ENCODE measurements around the gene FAM241B.

The FAM241B gene, protein sequence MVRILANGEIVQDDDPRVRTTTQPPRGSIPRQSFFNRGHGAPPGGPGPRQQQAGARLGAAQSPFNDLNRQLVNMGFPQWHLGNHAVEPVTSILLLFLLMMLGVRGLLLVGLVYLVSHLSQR

DNA sequence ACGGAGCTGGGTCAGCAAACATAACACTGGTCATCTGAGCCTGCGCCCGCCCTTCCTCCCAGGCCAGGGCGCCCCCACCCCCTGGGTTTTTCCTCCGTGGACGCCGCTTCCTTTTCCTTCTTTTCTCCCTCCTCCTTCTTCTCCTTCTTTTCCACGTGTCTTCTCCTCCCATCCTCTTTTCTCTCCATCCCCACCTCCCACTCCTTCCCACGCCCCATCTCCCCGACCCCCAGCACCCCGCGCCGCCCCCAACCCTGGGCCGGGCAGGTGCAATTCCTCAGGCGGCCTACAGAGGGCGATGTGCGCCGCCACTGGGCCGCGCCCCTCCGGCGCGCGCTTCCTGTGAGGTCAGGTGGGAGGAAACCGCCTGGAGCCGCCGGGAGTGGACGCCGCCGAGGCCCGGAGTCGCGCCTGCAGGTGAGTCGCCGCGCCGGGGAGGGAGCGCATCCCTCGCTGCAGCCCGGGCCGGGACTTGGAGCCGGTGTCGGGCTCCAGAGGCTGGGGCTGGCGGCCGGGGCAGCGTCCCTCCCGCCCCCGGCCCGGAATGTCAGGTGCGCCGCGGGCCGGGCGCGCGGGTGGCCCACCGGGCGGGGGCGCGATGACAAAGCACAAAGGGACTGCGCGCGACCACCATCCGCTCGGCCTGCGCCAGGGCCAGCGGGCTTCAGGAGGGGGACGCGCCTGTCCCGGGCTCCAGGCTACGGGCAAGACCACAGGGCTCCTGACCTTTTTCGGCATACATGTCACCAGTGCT lies at the start of gene FAM241B:
TSS of gene FAM241B (plus strand) at position 351 of the 754 bp plus-strand sequence. CDS start 1,497 bp downstream, outside the sequence.
- DNase-seq, result no peak

DNA sequence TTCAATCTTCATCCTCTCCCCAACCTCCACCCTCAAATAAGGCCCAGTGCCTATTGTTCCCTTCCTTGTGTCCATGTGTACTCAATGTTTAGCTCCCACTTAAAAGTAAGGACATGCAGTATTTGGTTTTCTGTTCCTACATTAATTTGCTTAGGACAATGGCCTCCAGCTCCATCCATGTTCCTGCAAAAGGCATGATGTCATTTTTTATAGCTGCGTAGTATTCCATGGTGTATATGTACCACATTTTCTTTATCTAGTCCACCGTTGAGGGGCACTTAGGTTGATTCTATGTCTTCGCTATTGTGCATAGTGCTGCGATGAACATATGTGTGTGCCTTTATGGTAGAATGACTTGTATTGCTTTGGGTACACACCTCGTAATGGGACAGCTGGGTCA lies 49.6 kb upstream of the FAM241B start:
- no peak for DNase-seq

DNA sequence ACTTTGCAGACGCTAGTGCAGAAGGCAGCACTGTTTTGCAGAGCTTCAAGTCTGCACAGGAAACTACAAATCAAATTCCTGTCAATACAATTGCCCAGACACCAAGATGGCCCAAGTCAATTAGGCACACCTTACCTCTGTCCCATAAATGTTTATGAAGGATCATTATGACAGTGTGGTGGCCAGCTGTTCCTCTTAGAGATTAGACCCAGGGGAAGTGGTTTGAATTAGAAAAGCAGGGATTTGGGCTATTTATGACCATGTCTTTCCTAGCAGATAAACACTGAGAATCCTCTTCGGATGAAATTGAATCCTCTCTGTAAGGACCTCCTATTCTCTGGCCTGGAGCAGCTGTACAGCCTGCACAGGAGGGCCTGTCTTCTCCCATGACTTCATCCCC lies 46.9 kb upstream of the FAM241B start:
- DNase-seq, result peak; percentile 13

DNA sequence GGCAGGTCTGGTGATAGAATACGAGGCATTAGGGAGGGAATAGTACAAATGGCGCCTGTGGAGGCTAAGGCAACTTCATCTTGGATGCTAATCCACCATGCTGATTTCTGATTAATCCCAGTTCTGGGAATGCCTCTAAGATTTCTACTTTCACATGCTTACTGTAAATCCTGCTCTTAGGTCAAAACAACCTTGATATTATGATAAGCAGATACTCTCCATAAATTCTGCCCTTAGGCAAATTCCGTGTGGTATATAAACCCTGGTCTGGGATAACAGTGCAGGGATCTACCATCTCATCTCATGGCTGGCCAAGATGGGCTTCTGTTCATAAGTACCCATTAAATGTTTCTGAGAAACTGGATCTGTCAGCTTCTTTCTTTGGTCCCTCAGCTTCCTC lies 45.4 kb upstream of the FAM241B start:
- no peak for DNase-seq

DNA sequence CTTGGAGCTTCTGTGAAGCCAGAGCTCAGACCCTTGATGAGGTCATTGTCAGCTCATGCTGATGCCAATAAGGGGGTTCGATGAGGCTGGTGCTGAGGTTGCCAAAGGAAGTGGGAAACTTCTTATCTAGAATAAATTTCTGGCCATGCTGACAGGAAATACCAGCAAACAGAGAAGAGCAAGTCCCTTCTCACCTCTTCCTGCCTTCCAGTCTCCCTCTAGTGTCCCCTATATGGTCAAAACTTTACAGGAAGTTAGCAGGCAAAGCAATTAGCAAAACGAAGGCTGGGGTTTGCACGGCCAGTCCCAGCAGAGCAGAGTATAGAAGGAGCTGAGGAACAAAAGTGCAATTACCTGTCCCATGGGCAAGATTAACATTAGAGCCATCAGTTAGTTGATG lies 41.7 kb upstream of the FAM241B start:
- DNase-seq, result no peak

DNA sequence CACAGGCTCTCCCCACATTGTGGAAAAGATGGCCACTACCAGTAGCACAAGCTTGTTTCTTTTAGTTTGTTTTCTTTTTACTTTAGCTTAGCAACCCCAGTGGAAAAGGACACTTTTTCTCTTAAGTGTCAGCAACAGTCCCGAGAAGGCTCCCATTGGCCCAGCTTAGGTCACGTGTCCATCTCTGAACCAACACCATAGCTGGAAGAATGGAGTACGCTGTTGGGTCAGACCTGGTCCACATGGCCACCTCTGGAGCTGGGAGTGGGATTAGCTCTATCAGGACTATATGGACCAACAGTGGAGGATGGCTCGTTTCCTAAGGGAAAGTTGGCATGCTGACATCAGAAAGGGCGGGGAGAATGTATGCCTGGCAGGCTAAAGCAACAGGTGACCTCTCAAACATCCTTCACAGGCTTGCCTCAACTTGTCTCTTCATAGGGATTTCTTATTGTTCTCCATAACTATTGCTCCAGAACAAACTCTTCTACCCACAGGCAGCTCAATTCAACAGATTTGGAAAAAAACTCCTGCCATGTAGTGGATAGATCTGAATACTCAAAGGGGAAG lies 29.2 kb upstream of the FAM241B start:
- no peak for DNase-seq

DNA sequence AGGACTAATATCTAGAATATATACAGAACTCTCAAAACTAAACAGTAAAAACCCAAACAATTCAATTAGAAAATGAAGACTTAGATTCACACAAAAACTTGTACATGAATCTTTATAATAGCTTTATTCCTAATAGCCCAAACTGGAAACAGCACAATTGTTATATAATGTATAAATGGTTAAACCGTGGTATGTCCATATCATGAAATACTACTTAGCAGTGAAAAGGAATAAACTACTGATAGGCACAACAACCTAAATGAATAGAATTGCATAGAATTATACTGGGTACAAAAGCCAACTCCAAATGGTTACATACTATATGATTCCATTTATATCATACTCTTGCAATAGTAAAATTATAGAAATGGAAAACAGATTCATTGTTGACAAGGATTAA lies 21.0 kb upstream of the FAM241B start:
- no peak for DNase-seq

DNA sequence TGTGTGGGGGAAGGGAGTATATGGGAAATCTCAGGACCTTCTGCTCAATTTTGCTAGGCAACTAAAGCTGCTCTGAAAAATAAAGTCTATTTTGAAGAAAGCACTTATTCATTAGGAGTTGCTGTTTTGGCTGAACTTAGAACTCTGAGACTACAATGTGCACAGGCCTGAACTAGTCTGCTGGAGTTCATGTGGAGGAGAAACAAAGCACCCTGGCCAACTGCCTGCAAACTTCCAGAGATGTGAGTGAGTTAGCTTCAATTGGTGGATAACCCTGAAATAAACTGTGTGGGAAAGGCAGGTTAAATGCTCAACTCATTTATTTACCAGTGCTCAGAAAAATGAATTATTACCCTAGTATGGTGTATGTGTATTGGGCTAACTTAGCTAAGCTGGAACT lies 17.3 kb upstream of the FAM241B start:
- no peak for DNase-seq

DNA sequence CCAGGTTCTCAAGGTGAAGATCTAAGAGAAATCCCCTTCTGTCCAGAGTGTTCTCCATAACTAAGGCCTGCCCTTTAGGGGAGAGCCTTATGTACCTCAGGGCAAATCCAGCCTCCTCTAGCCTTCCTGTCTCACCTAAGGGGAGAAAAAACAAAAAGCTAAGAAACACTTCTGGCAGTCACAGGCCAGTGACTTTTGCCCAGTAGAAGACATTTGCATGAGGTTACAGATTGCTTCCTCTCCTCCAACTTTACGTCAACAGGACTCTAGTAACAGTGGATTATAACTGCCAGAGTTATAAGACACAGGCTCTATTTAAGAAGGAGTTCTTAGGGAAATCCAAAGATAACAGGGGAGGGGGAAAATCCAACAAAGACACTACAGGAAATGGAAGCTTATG lies 15.9 kb upstream of the FAM241B start:
- no peak for DNase-seq

DNA sequence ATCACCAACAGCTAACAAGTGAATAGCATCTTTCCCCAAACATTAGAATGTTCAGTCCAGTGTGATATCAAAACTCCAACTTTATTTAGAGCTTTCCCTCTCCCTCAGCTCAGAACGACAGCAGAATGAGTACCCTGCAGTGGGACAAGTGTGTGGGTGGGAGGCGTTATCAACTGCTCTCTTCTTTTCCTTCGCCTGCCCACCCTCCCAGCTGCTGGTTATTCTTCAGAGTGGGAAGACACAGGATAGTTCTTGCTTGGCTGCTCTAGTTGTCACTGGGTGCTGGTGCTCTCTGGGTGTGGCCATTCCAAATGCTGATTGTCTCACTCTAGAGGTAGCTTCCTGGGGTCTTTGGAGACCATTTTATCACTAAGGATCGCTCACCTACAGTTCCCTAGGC lies 13.7 kb upstream of the FAM241B start:
- DNase-seq, result no peak

DNA sequence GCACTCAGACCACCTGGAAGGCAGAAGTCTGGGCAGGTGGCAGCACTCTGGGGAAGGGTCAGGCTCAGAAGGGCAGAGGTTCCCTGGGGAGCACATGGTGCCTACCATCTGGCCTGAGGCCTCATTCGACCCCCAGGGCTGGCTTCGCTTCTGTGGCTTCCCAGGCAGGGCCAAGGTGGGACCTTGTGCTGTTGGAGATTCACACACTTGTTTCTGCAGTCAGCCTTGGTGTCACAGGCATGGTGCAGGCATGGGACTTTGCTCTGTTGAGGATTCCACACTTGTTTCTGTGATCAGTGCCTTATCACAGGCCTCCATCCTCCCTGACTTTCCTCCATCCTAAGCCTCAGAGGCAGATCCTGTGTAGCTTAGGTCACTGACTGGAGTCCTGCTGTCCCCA lies 11.3 kb upstream of the FAM241B start:
- DNase-seq, result no peak

DNA sequence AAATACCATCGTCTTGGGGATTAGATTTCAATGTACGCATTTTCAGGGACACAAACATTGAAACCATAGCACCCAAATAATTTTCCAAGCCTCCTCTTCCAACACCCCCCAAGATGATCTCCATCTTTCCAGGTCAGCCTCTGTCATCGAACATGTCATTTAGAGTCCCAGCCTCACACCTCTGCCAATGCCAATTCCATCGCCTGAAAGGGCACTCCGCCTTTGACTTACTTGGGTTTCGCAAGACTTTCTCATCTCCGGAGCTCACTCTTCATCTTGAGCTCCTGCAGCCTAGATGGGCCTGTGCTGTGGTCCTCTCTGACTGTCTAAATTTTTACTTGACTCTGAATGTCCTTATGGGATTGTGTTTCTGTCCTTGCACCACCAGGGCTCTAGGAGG lies 10.4 kb upstream of the FAM241B start:
- DNase-seq, result no peak

DNA sequence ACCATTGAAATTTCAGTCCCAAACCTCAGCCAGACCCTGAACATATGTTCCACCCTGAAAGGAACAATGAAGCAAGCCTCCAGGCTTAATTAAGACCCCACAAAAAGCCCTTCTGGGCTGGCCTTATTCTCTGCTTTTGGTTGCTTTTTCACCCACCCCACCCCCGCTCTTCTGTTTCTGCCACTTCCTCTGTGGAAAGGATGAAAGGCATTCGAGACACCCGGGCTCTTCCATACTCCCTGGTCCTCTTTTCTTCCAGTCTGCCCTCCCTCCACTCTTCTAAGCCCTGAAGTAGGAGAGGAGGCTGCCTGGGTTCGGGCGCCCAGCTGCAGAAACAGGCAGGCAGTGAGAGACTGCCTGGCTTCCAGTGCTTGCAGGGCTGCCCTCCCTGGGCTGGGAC lies 9.4 kb upstream of the FAM241B start:
- no peak for DNase-seq

DNA sequence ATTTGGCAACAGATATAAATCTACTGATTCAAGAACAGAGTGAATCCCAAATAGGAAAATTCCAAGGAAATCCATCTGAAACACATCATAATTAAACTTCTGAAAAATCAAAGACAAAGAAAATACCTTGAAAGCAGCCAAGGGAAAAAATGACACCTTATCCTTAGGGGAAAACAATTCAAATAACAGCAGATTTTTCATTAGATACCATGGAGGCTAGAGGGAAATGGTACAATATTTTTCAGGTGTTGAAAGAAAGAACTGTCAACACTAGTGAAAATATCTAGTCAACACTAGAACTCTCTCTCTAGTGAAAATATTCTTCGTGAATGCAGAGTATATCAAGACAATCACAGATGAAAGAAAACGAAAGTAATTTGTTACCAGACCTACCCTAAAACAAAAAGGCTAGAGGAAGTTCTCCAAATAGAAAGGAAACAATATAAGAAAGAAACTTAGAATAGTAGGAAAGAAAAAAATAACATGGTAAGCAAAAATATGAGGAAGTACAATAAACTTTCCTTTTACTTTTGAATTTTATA lies 5.7 kb upstream of the FAM241B start:
- no peak for DNase-seq

DNA sequence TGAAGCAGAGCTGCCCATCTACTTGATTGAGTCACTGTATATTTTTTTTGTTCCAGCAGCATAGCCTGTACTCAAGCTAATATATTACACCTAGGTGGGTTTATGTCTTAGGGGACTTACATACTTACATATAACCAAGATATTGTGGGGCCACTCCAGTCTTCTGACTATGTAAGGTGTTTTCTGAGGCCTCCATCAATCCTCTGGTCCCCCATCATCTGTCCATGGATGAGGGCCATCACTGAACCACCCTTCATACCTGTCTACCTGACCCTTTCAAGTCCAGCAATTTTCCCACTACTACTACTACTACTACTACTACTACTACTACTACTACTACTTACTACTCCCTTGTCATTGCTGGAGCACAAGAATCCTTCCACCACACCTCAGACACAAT lies 3.2 kb upstream of the FAM241B start:
- DNase-seq, result no peak

DNA sequence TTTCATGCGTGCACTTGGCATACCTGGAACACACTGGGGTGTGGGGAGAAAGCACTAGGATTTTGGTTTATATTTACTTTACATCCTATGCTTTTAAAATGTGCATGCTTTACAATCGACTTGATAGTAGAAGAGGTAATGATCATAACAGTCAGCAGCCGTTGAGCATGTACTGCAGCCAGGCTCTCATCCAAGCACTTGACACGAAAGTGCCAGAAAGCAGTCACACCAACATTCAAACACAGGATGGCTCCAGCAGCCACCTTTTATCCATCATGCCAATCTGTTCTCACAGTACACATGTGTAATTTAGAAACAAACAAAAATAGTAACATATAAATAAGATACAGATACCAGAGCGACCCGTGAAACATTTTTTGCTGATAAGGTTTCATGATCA lies 1.2 kb upstream of the FAM241B start:
- no peak for DNase-seq

DNA sequence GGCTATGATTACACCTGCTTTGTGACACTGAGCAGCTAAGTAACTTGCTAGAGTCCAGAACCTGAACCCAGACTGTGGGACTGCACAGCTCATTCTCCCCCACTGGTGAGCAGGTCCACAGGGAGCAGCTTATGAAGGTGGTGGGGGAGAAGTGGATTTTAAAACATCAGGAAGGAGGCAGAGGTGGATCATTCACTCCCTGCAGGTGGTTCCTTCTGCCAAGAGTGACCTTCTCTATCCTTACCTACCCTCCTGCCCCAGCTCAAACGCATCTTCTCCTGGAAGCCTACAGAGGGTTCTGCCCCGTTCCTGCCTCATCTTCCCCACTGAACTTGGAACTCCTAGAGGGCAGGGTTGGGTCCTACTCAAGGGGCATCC lies 539 bp upstream of the FAM241B start:
- no peak for DNase-seq

DNA sequence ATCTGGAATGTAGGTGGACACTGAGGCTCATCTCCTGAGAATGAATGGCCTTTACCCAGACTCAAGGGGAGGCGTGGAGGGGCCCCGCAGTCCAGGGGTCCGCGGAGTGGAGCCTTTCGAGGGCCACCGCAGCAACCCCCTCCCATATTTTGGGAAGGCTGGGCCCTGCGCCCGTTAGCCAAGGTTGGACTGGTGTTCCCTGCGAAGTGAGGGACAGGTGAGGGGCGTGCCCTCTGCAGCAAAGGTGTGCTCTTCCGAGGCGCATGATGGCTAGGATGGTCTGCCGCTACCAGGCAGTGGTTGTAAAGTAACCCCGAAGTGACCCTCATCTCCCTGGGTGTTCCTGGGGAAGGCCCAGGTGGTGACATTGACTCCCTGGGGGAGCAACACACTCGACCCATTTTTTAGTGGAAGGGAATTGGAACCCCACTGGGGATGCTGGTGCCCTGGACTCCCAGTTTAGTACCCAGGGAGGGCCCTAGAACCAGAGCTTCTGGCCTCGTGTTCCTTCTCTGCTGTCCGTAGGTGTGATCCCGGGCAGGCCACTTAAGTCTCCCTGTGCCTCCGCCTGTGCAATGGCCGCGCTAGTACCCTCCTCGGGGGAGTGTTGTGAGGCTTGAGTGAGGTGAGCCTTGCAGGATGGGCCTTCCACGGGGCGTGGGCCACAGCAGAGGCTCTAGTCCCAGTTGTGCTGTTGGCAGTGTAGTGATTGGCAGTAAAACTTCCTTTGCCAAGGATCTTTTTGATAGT lies 779 bp downstream of the FAM241B start:
- DNase-seq, result no peak

DNA sequence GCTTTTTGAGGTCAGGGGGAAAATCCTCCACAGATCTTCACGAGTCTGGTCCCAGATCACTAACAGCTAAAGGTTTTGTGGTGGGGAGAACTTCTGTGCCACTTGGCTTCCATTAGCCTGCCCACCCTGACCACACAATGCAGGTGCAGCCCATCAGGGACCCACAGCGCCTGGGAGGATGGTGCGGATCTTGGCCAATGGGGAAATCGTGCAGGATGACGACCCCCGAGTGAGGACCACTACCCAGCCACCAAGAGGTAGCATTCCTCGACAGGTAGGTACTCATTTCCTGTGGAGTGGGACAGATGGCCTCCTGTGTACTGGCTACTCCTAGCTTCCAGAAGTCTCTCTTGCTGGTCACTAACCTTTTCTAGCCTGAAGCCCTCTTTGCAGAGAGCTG lies 1.5 kb downstream of the FAM241B start:
- DNase-seq, result no peak

DNA sequence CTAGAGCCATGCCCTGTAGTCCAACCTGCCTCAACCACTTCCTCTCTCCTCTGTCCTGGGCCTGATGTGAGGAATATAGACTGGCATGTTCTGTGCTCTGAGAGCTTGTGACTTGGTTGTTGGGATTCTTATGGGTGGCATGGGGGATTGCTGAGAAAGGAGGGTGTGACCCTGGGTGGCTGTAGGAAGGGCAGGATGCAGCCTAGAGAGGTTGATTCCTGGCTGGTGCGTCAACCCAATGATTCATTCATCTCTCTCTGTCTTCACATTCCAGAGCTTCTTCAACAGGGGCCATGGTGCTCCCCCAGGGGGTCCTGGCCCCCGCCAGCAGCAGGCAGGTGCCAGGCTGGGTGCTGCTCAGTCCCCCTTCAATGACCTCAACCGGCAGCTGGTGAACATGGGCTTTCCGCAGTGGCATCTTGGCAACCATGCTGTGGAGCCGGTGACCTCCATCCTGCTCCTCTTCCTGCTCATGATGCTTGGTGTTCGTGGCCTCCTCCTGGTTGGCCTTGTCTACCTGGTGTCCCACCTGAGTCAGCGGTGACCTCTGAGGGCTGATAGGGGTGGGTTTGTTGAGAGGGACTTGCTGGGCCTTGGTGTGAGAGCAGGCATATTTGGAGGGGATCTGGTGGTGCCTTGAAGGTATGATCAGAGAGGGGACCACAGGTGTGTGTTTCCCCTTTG lies 2.6 kb downstream of the FAM241B start:
- no peak for DNase-seq

DNA sequence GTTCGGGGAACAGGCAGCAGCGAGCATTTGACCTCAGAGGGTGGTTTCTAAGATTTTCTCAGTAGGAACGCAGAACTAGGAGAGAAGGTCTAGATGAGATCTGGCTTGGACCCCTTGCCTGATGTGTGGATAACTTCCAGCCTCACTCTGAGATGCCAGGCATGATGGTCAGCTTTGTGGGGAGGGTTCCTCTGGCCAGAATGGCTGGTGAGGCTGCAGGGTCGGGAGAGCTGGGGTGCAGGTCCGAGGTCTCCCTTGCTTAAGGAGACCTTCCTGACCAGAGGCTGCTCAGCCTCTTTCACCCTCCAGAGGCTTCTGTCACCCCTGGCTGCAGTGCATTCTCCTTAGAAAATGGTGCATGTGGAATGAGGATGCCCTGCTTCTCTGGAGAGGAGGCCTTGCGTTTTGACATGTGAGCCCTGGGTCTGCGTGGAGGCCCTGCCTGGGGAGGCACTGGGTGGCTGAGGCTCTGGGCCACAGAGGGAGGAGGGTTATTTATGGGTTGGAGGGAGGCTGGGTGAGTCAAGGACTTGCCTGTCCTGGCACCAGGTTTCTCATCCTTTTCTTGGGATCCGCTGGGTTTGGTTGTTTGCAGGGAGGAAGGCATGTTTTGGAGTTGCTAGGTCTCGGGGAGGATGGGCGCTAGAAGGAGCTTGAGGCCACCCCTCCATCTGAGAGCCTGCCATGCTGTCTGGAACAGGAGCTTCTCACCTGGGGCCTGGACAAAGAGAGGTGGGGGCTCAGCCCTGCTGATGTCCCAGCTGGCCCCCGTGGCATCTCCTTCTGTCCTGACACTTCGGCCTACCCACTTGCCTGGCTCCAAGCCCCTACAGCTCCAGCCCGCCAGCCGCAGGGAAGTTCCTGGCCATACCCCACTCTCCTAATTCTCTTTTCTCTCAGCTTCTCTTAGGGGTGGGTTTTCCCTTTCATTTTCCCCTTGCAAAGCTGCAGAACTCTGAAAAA lies 3.9 kb downstream of the FAM241B start:
- no peak for DNase-seq

Data from MV-4-11 (cell line).